A673 (cell line): ENCODE data around the gene PIGX. TPM values are rescaled to one million over a fixed set of nuclear protein-coding genes. Genes with fewer than 3 reads are reported as not detected.

ENCODE experiments used
- BruUV-seq: library from RNA; stranded (reverse); fragments of 400-500 nt; replicated peaks from 2 replicates; lab custom pipeline; 2021; lab: Mats Ljungman, UMichigan
- CTCF ChIA-PET: fragments of 300-600 bp; sonication (Branson Sonifier 250); formaldehyde crosslinking; loops from one replicate; lab custom pipeline; 2022; ENCODE audit warnings: antibody characterized with exemption; lab: Charles Lee
- POLR2A ChIA-PET: fragments of 300-600 bp; sonication (Branson Sonifier 250); formaldehyde crosslinking; loops from one replicate; lab custom pipeline; 2022; ENCODE audit warnings: antibody characterized with exemption; ENCODE audit not compliant: low non-redundant PET; lab: Charles Lee
- DNase-seq: peaks from one replicate; pipeline ENCODE4 v3.0.0-alpha.2; 2015; ENCODE audit warnings: low spot score
- H3K27ac ChIP-seq: fragments of 200-600 bp; sonication (generic); 2 replicates; pipeline ENCODE4 v1.5.1; 2016; ENCODE audit warnings: mixed run types, low read depth, mild to moderate bottlenecking, mixed read lengths, antibody characterized with exemption, low read length; ENCODE audit not compliant: poor library complexity, severe bottlenecking
- H3K27me3 ChIP-seq: fragments of 200-600 bp; sonication (generic); replicated peaks from 2 replicates; pipeline ENCODE4 v1.6.1; 2017; ENCODE audit warnings: mixed run types, low read depth, mild to moderate bottlenecking, mixed read lengths, antibody characterized with exemption, low read length; ENCODE audit not compliant: insufficient read depth, poor library complexity
- H3K36me3 ChIP-seq: fragments of 200-600 bp; sonication (generic); 2 replicates; pipeline ENCODE4 v1.6.1; 2016; ENCODE audit warnings: mixed run types, mild to moderate bottlenecking, mixed read lengths, antibody characterized with exemption, low read length; ENCODE audit not compliant: insufficient read depth, poor library complexity, severe bottlenecking
- H3K4me1 ChIP-seq: fragments of 200-600 bp; sonication (generic); 2 replicates; pipeline ENCODE4 v1.6.1; 2017; ENCODE audit warnings: mixed run types, mild to moderate bottlenecking, mixed read lengths, antibody characterized with exemption, low read length; ENCODE audit not compliant: insufficient read depth, poor library complexity, severe bottlenecking
- H3K4me3 ChIP-seq: fragments of 200-600 bp; sonication (generic); 2 replicates; pipeline ENCODE4 v1.5.1; 2016; ENCODE audit warnings: low read depth, mixed run types, mild to moderate bottlenecking, mixed read lengths, low read length; ENCODE audit not compliant: poor library complexity, severe bottlenecking
- H3K9me3 ChIP-seq: fragments of 200-600 bp; sonication (generic); 2 replicates; pipeline ENCODE4 v1.6.1; 2016; ENCODE audit warnings: mixed run types, low read depth, mild to moderate bottlenecking, mixed read lengths, antibody characterized with exemption, low read length; ENCODE audit not compliant: poor library complexity, severe bottlenecking
- EZH2 ChIP-seq: fragments of 200-600 bp; sonication (generic); IDR thresholded peaks from 2 replicates; pipeline ENCODE4 v1.6.1; 2017; ENCODE audit warnings: borderline replicate concordance, low read depth, mild to moderate bottlenecking, mixed read lengths, antibody characterized with exemption, low read length; ENCODE audit not compliant: poor library complexity, severe bottlenecking
- intact Hi-C: fragments of 100-400 bp; cut with micrococcal nuclease; formaldehyde crosslinking; loops from one replicate; pipeline ENCODE4 v1.10.0; 2022; ENCODE audit not compliant: unreplicated experiment
- total RNA-seq: library from RNA; stranded (reverse); gene quantifications from 2 replicates; pipeline ENCODE4 v1.2.3, GENCODE V29; 2021
- TF ChIP-seq, protein P1 (sequence below): fragments of 300-800, 200-600 bp; sonication (generic); conservative IDR thresholded peaks from 2 replicates; pipeline ENCODE4 v1.5.1; 2017; ENCODE audit warnings: low read depth, mild to moderate bottlenecking, antibody characterized with exemption, low read length, moderate library complexity, mixed read lengths

PIGX gene
- total RNA-seq, 1 experiment from 2014 or later = 59.1 TPM

- Histone ChIP-seq H3K27ac (no peak overlapping the region), H3K4me3 (no peak overlapping the region), H3K9me3 (no peaks in the 10 kb centered on the region), H3K27me3 (no peaks in the 10 kb centered on the region), H3K36me3 (no peaks in the 10 kb centered on the region), H3K4me1 (no peaks in the 10 kb centered on the region)
- CTCF ChIA-PET = no interaction called here
- no TSS peak for BruUV-seq
- no peak for DNase-seq
- TF ChIP-seq, protein P1, sequence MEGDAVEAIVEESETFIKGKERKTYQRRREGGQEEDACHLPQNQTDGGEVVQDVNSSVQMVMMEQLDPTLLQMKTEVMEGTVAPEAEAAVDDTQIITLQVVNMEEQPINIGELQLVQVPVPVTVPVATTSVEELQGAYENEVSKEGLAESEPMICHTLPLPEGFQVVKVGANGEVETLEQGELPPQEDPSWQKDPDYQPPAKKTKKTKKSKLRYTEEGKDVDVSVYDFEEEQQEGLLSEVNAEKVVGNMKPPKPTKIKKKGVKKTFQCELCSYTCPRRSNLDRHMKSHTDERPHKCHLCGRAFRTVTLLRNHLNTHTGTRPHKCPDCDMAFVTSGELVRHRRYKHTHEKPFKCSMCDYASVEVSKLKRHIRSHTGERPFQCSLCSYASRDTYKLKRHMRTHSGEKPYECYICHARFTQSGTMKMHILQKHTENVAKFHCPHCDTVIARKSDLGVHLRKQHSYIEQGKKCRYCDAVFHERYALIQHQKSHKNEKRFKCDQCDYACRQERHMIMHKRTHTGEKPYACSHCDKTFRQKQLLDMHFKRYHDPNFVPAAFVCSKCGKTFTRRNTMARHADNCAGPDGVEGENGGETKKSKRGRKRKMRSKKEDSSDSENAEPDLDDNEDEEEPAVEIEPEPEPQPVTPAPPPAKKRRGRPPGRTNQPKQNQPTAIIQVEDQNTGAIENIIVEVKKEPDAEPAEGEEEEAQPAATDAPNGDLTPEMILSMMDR = no peak
- TF ChIP-seq EZH2 = no peak
- POLR2A ChIA-PET = interaction anchor here (0.6 kb wide), 1 partner anchor 11 kb away, joined by 3 read pairs; no protein-coding TSS in a partner anchor
- intact Hi-C loops = no loop called here
Observed at GRCh38 chr3:196673632-196674031, 38.5 kb upstream of the PIGX start.

DNA sequence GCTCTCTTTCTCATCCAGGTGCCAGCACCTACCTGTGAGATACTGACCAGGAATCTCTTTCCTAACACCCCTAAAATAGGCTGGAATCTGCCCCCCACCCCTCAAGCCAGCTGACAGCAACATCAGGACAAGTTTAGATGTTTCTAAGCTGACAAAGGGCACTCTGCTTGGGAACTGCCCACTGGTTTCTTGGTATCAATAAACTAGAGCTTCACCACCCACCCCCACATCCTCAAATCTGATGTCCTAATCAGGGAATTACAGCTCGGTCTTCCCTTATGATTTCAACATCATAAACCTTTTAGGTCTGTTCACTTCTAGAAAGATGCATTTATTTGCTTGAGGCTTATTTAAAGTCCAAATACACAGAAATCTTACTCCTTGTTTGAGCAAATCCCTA lies 34.8 kb upstream of the PIGX start:
- no peak for DNase-seq
- H3K4me3 ChIP-seq = no peak overlapping the region
- no peaks in the 10 kb centered on the region for H3K4me1 ChIP-seq
- H3K27me3 ChIP-seq = peaks cover 7% of the 10 kb centered on the region
- TF ChIP-seq EZH2 = no peak
- POLR2A ChIA-PET = interaction anchor here (0.6 kb wide), 1 partner anchor 56 kb away, joined by 6 read pairs; no protein-coding TSS in a partner anchor
- BruUV-seq = no TSS peak
- no peaks in the 10 kb centered on the region for H3K36me3 ChIP-seq
- no peaks in the 10 kb centered on the region for H3K9me3 ChIP-seq
- intact Hi-C loops = no loop called here
- CTCF ChIA-PET = no interaction called here
- no peak overlapping the region for H3K27ac ChIP-seq

DNA sequence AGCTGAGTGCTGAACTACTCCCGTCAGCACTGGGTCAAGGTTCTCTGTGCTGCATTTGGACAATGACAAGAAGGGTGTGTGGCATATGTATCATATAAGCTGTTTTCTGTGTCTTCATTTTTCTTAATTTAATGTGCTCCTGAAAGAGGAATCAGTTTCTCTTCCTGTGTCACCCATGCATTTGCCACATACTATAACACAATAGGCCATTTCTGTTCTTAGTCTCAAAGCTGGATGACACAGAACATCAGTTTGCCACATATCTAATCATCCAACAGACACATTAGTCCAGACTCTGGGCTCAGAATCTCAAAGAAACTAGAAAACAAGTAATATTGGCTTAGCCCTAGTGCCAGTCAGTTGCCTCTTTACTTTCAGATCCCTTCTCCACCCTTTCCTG lies 34.2 kb upstream of the PIGX start:
- H3K4me3 ChIP-seq = no peak overlapping the region
- H3K9me3 ChIP-seq = no peaks in the 10 kb centered on the region
- H3K4me1 ChIP-seq = no peaks in the 10 kb centered on the region
- H3K36me3 ChIP-seq = no peaks in the 10 kb centered on the region
- TF ChIP-seq, protein P1 = no peak
- TF ChIP-seq EZH2 = no peak
- H3K27ac ChIP-seq = no peak overlapping the region
- BruUV-seq = no TSS peak
- POLR2A ChIA-PET = interaction anchor here (0.6 kb wide), 1 partner anchor 57 kb away, joined by 6 read pairs; no protein-coding TSS in a partner anchor
- peaks cover 7% of the 10 kb centered on the region for H3K27me3 ChIP-seq
- CTCF ChIA-PET = no interaction called here
- intact Hi-C loops = no loop called here
- no peak for DNase-seq
